ENCODE measurements around the gene ATF3. TPM values are rescaled to one million over a fixed set of nuclear protein-coding genes. Genes with fewer than 3 reads are reported as not detected.

ATF3 gene
- total RNA-seq, 1 donor from 2014 or later: 1.8 TPM

Other genes starting within 250 kb of the ATF3 start
- 15.3 TPM for gene PACC1, start 193.9 kb upstream of the ATF3 start, total RNA-seq (ENCODE audit: unreplicated experiment)
- gene NENF, start 175.8 kb upstream of the ATF3 start, total RNA-seq (ENCODE audit: unreplicated experiment): 25.6 TPM
- 0.54 TPM for gene BATF3, start 91.1 kb downstream of the ATF3 start, total RNA-seq (ENCODE audit: unreplicated experiment)
- gene NSL1, start 183.0 kb downstream of the ATF3 start, total RNA-seq (ENCODE audit: unreplicated experiment): 33.0 TPM
- gene TATDN3, start 183.1 kb downstream of the ATF3 start, total RNA-seq (ENCODE audit: unreplicated experiment): 9.9 TPM
- gene SPATA45, start 238.9 kb downstream of the ATF3 start, total RNA-seq (ENCODE audit: unreplicated experiment): 0.82 TPM
- 18.4 TPM for gene FLVCR1, start 249.5 kb downstream of the ATF3 start, total RNA-seq (ENCODE audit: unreplicated experiment)